PC-3 (cell line): Measurements from ENCODE around the gene CCR5AS.

ENCODE experiments used
- ATAC-seq: fragments of 200-7000 bp; cut with Tn5 transposase; 2 replicates; pipeline ENCODE4 v1.9.1; 2020; ENCODE audit warnings: mild to moderate bottlenecking, moderate library complexity
- BruUV-seq: library from RNA; stranded (reverse); fragments of 400-500 nt; replicated peaks from 2 replicates; lab custom pipeline; 2021; lab: Mats Ljungman, UMichigan
- CTCF ChIA-PET: fragments of 300-600 bp; sonication (Branson Sonifier 250); formaldehyde crosslinking; loops from one replicate; lab custom pipeline; 2022; ENCODE audit warnings: antibody characterized with exemption; lab: Charles Lee
- POLR2A ChIA-PET: fragments of 300-600 bp; sonication (Branson Sonifier 250); formaldehyde crosslinking; loops from one replicate; lab custom pipeline; 2022; ENCODE audit warnings: antibody characterized with exemption; ENCODE audit not compliant: unreplicated experiment; lab: Charles Lee
- DNase-seq: peaks from one replicate; pipeline ENCODE4 v3.0.0-alpha.2; 2015
- H2AFZ ChIP-seq: fragments of 300-600 bp; sonication (generic); 2 replicates; pipeline ENCODE4 v1.6.0; 2016; ENCODE audit warnings: antibody characterized with exemption, low read length
- H3F3A ChIP-seq: fragments of 300-600 bp; sonication (generic); one replicate; pipeline ENCODE4 v1.6.0; 2017; ENCODE audit warnings: antibody characterized with exemption, low read length, control low read depth, mild to moderate bottlenecking; ENCODE audit not compliant: unreplicated experiment
- H3K27ac ChIP-seq: fragments of 300-600 bp; sonication (generic); 2 replicates; pipeline ENCODE4 v1.5.1; 2016; ENCODE audit warnings: mild to moderate bottlenecking, low read length
- H3K27me3 ChIP-seq: fragments of 300-600 bp; sonication (generic); 2 replicates; pipeline ENCODE4 v1.6.1; 2016; ENCODE audit warnings: low read length, mixed read lengths
- H3K36me3 ChIP-seq: fragments of 300-600 bp; sonication (generic); 2 replicates; pipeline ENCODE4 v1.6.1; 2016; ENCODE audit warnings: low read depth, mixed run types, low read length, mixed read lengths
- H3K4me1 ChIP-seq: fragments of 300-600 bp; sonication (generic); 2 replicates; pipeline ENCODE4 v1.5.1; 2016; ENCODE audit warnings: low read length; ENCODE audit not compliant: insufficient read depth
- H3K4me2 ChIP-seq: fragments of 300-600 bp; sonication (generic); 2 replicates; pipeline ENCODE4 v1.6.0; 2016; ENCODE audit warnings: low read length
- H3K4me3 ChIP-seq: fragments of 300-600 bp; sonication (generic); 2 replicates; pipeline ENCODE4 v1.5.1; 2016; ENCODE audit warnings: mild to moderate bottlenecking, low read length, mixed read lengths
- H3K79me2 ChIP-seq: fragments of 300-600 bp; sonication (generic); 2 replicates; pipeline ENCODE4 v1.6.1; 2017; ENCODE audit warnings: low read length, mixed read lengths
- H3K9ac ChIP-seq: fragments of 300-600 bp; sonication (generic); 2 replicates; pipeline ENCODE4 v1.6.0; 2016; ENCODE audit warnings: mild to moderate bottlenecking, low read length
- H3K9me2 ChIP-seq: fragments of 300-600 bp; sonication (generic); replicated peaks from 2 replicates; pipeline ENCODE4 v1.6.1; 2016; ENCODE audit warnings: mixed run types, low read length, mixed read lengths
- H3K9me3 ChIP-seq: fragments of 300-600 bp; sonication (generic); 2 replicates; pipeline ENCODE4 v1.6.1; 2016; ENCODE audit warnings: low read length, mixed read lengths
- H4K20me1 ChIP-seq: fragments of 300-600 bp; sonication (generic); 2 replicates; pipeline ENCODE4 v1.6.1; 2016; ENCODE audit warnings: low read length, mixed read lengths
- CTCF ChIP-seq: fragments of 300-600 bp; sonication (generic); conservative IDR thresholded peaks from 2 replicates; pipeline ENCODE4 v1.5.1; 2017; ENCODE audit warnings: antibody characterized with exemption, low read depth, mild to moderate bottlenecking, low read length
- EZH2 ChIP-seq: fragments of 300-600 bp; sonication (generic); IDR thresholded peaks from one replicate; pipeline ENCODE4 v1.6.1; 2017; ENCODE audit warnings: antibody characterized with exemption, mild to moderate bottlenecking, low read length; ENCODE audit not compliant: unreplicated experiment
- EZH2phosphoT487 ChIP-seq: fragments of 300-600 bp; sonication (generic); IDR thresholded peaks from 2 replicates; pipeline ENCODE4 v1.6.1; 2018; ENCODE audit warnings: mild to moderate bottlenecking, antibody characterized with exemption, low read length, borderline replicate concordance
- intact Hi-C: fragments of 100-400 bp; cut with micrococcal nuclease; formaldehyde crosslinking; loops from 2 replicates; pipeline ENCODE4 v1.9.0; 2023

CCR5AS gene

DNA sequence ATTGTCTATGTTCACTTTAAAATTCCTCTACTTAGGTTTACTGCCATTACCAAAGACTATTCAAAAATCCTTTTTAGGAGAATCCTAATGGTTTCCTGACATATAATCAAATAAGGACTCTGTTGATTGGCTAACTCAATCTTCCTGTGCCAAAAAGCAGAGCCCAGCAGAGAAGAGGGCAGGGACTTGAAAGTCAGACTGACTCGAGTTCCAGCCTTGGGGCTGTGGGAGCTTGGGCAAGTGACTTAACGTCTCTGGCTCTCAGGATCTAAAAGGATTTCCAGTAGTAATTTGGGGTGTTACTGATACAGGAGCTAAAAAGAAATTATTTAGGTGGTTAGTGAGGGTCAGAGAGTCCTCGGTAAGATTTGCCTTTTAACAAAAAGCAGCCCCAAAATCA is 25.2 kb downstream of the CCR5AS start:
- Histone ChIP-seq H3K36me3 (no peaks in the 10 kb centered on the region), H3K9me3 (no peaks in the 10 kb centered on the region), H3K9me2 (no peaks in the 10 kb centered on the region), H3K27ac (no peak overlapping the region), H3K4me1 (peaks cover 30% of the 10 kb centered on the region), H4K20me1 (no peaks in the 10 kb centered on the region), H3K27me3 (no peaks in the 10 kb centered on the region), H2AFZ (no peak overlapping the region), H3F3A (no peaks in the 10 kb centered on the region), H3K79me2 (no peaks in the 10 kb centered on the region), H3K4me3 (no peak overlapping the region), H3K9ac (no peak overlapping the region), H3K4me2 (no peak overlapping the region)
- DNase-seq (no peak), ATAC-seq (no peak)
- no TSS peak for BruUV-seq
- ChIA-PET POLR2A (no interaction called here), CTCF (no interaction called here)
- intact Hi-C loops = loop anchor here (2.0 kb wide), 1 partner anchor 47 kb away; no protein-coding TSS in a partner anchor
- TF ChIP-seq EZH2phosphoT487 (no peak), CTCF (no peak), EZH2 (no peak)

DNA sequence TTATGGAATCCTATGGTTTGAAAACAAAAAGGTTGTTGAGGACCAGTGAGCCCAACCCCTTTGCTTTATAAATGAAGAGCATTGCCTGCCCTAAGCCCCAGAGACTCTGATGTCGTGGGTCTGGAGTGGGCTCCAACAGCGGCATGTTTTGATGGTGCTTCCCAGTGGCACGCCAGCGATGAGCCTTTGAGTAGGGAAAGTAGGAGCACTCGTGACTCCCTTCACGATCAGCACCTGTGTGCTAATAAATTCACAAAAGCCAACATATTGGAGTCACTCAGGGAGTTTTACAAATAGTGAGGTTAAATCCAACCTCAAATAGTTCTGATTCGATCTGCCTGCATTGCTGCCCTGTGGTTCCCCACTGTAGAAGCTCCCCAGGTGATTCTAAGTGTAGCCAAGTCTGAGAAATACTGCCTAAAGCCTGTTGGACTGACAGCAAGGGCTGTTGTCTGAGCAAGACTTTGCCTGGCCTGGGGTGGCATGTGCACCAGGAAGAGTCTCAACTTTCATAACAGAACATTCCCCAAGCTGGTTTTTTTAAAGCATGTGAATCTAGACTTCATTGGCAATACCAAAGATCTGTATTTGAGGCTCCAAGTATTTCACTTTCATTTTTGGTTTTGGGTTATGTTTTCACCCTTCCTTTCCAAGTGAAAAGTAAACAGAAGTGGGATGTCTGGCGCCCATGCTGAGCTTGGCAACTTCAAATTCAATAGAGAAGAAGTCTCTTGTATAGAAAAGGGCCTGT is 26.2 kb downstream of the CCR5AS start:
- no peak for DNase-seq
- intact Hi-C loops = loop anchor here (2.0 kb wide), 1 partner anchor 48 kb away; no protein-coding TSS in a partner anchor
- BruUV-seq = no TSS peak

More for the DNA sequence above, 26.2 kb downstream of the CCR5AS start:
- Histone ChIP-seq H3K36me3 (no peaks in the 10 kb centered on the region), H3K4me3 (no peak overlapping the region), H3K9ac (no peak overlapping the region), H3K79me2 (no peaks in the 10 kb centered on the region), H2AFZ (no peak overlapping the region), H3K9me3 (no peaks in the 10 kb centered on the region), H4K20me1 (no peaks in the 10 kb centered on the region), H3K4me1 (peaks cover 21% of the 10 kb centered on the region), H3F3A (no peaks in the 10 kb centered on the region), H3K9me2 (no peaks in the 10 kb centered on the region), H3K27me3 (no peaks in the 10 kb centered on the region), H3K4me2 (no peak overlapping the region), H3K27ac (no peak overlapping the region)
- POLR2A ChIA-PET = no interaction called here
- CTCF ChIA-PET = no interaction called here
- ATAC-seq = no peak
- TF ChIP-seq EZH2 (no peak), CTCF (no peak), EZH2phosphoT487 (no peak)
